Ascending aorta (tissue), 2 donors: Measurements from ENCODE around the gene TOGARAM2. TPM values are rescaled to one million over a fixed set of nuclear protein-coding genes. Genes with fewer than 3 reads are reported as not detected.

Experiments
- DNase-seq, 2 donors: peaks; one replicate each; pipeline ENCODE4 v3.0.0-alpha.2; 2019; ENCODE audit warnings: low spot score in 2 of 2
- H3K27ac ChIP-seq, 2 donors: fragments of 200-600 bp; sonication (generic); one replicate each; pipeline ENCODE4 v1.5.1; 2016 to 2017; ENCODE audit warnings: mild to moderate bottlenecking in 1 of 2
- H3K27me3 ChIP-seq: fragments of 200-600 bp; sonication (generic); one replicate; pipeline ENCODE4 v1.5.1; 2017
- H3K36me3 ChIP-seq, 2 donors: fragments of 200-600 bp; sonication (generic); one replicate each; pipeline ENCODE4 v1.5.1; 2016
- H3K4me1 ChIP-seq, 2 donors: fragments of 200-600 bp; sonication (generic); one replicate each; pipeline ENCODE4 v1.5.1; 2016 to 2017; ENCODE audit warnings: mild to moderate bottlenecking in 1 of 2
- H3K4me3 ChIP-seq, 2 donors: fragments of 200-600 bp; sonication (generic); one replicate each; pipeline ENCODE4 v1.5.1; 2016 to 2017; ENCODE audit warnings: mild to moderate bottlenecking in 1 of 2
- H3K9me3 ChIP-seq, 2 donors: fragments of 200-600 bp; sonication (generic); one replicate each; pipeline ENCODE4 v1.5.1; 2016
- intact Hi-C: fragments of 100-400 bp; cut with DNase I; formaldehyde crosslinking; loops from one replicate; pipeline ENCODE4 v1.15.1; 2023
- total RNA-seq: library from RNA; depleted of rRNA; stranded (reverse); fragments of >200 nt; gene quantifications from one replicate; pipeline ENCODE4 v1.1.0, GENCODE V29; 2016
- TF ChIP-seq, protein P1 (sequence below), 3 experiments: fragments of 200-600 bp in 2 of 3; fragments of 450-650 bp in 1 of 3; sonication (generic) in 2 of 3; IDR thresholded peaks; one replicate each; pipeline ENCODE4 v1.5.1; 2016 to 2019; ENCODE audit warnings: antibody characterized with exemption in 3 of 3, mild to moderate bottlenecking in 1 of 3, moderate library complexity in 1 of 3

TOGARAM2 gene
- total RNA-seq, 1 donor from 2014 or later, result not detected

DNA sequence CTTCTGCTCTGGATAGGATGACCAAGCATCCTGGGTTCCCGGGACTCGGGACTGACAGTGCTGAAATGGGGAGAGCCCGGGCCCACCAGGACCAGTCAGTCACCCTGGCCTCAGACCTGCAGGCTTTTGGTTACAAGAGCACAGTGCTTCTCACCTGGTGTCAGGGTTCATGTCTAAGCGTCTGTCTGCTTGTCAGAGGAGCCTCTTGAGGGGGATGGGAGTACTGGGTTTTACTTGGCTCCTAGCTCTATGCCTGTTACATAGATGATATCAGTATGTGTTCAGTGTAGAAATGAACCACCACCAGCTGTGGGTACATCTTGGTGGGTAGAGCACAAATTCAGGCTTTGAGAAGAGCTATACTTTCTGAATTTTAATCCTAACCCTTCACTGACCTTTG is 63.4 kb downstream of the TOGARAM2 start:
- H3K36me3 ChIP-seq, result no peaks in the 10 kb centered on the region
- no peak for DNase-seq
- intact Hi-C loops, result no loop called here
- no peak overlapping the region for H3K4me3 ChIP-seq
- TF ChIP-seq, protein P1, sequence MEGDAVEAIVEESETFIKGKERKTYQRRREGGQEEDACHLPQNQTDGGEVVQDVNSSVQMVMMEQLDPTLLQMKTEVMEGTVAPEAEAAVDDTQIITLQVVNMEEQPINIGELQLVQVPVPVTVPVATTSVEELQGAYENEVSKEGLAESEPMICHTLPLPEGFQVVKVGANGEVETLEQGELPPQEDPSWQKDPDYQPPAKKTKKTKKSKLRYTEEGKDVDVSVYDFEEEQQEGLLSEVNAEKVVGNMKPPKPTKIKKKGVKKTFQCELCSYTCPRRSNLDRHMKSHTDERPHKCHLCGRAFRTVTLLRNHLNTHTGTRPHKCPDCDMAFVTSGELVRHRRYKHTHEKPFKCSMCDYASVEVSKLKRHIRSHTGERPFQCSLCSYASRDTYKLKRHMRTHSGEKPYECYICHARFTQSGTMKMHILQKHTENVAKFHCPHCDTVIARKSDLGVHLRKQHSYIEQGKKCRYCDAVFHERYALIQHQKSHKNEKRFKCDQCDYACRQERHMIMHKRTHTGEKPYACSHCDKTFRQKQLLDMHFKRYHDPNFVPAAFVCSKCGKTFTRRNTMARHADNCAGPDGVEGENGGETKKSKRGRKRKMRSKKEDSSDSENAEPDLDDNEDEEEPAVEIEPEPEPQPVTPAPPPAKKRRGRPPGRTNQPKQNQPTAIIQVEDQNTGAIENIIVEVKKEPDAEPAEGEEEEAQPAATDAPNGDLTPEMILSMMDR (IDR thresholded peaks at IDR 0.05), result no peak
- no peak overlapping the region for H3K27ac ChIP-seq
- no peaks in the 10 kb centered on the region for H3K9me3 ChIP-seq
- no peaks in the 10 kb centered on the region for H3K27me3 ChIP-seq
- H3K4me1 ChIP-seq, result no peaks in the 10 kb centered on the region

DNA sequence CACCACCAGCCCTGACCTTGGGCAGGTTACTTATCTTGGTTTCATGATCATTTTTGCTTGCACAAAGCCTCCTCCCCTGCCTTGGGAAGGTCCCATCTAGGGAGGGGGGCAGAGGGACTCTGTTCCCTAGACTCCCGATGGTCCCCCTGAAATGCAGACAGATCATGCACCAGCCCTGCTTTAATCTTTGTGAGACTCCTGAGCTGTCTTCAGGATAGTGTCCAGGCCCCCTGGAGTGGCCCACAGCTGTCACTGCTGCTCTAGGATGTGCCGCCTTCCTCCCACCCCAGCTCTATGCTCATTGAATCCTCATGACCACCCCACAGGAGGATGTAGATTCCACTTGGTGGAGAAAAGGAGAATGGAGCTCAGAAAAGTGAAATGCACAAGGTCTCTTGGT is 65.2 kb downstream of the TOGARAM2 start:
- intact Hi-C loops, result no loop called here
- DNase-seq, result no peak
- Histone ChIP-seq H3K27ac (no peak overlapping the region), H3K27me3 (no peaks in the 10 kb centered on the region), H3K4me1 (no peaks in the 10 kb centered on the region), H3K4me3 (no peak overlapping the region), H3K9me3 (no peaks in the 10 kb centered on the region), H3K36me3 (no peaks in the 10 kb centered on the region)
- TF ChIP-seq, protein P1 (IDR thresholded peaks at IDR 0.05), result no peak

DNA sequence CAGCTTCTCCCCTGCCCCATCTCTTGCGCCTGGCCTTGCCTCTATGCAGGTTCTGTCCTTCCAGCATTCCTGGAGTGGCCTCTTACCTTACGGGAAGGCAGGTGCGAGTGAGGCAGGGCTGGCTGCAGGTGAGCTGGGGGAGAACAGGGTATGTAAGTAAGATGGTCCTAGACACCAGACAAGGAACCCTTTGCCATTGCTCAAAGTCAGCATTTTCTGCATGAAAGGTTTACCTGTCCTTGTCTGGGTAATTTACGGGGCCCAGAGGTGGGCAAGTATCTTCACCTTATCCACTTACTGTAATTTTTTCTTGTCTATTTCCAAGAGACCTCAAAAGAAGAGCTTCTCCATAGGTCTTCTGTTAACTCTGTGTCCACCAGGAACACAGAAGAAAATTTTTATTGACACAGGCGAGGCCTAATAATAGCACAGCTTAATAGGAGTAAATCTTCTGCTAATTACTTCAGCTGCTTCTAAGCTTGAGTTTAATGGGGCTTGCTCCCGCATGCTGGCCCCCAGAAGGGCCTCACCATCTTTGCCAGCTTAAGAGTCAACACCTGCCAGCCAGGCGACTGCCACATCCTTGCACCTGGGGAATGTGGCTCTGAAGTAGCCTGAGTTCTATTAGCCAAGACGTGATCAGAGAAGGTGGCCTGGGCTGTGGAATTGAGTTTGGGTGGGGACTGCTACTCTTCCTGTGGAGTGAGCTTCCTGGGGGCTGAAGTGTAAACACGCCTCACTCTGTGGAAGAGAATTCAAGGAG is 66.2 kb downstream of the TOGARAM2 start:
- Histone ChIP-seq H3K9me3 (no peaks in the 10 kb centered on the region), H3K4me3 (no peak overlapping the region), H3K36me3 (no peaks in the 10 kb centered on the region), H3K4me1 (no peaks in the 10 kb centered on the region), H3K27ac (no peak overlapping the region), H3K27me3 (no peaks in the 10 kb centered on the region)
- TF ChIP-seq, protein P1 (IDR thresholded peaks at IDR 0.05), result no peak
- intact Hi-C loops, result no loop called here
- DNase-seq, result no peak

DNA sequence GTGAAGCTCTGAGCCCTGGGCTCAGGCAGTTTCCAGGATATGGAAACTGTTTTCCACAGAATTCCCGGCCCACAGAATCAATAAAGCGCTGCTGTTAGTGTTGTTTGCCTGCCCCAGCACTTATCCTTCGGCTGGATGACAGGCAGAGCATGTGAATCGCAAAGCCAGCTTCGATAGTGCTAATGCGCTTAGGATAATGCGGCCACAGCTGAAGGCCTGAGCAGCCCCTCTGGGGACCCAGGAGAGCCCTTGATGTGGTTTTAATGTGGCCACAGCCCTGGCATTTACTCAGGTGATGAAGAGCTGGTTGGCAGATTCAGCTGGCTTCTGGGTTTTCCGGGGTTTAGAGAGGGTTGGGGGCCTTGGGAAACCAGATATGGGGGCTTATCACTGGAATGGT is 69.5 kb downstream of the TOGARAM2 start:
- no peaks in the 10 kb centered on the region for H3K9me3 ChIP-seq
- no peak for DNase-seq
- no peaks in the 10 kb centered on the region for H3K27me3 ChIP-seq
- TF ChIP-seq, protein P1 (IDR thresholded peaks at IDR 0.05), result no peak
- H3K4me1 ChIP-seq, result no peaks in the 10 kb centered on the region
- no peaks in the 10 kb centered on the region for H3K36me3 ChIP-seq
- intact Hi-C loops, result no loop called here
- no peak overlapping the region for H3K4me3 ChIP-seq
- H3K27ac ChIP-seq, result no peak overlapping the region

DNA sequence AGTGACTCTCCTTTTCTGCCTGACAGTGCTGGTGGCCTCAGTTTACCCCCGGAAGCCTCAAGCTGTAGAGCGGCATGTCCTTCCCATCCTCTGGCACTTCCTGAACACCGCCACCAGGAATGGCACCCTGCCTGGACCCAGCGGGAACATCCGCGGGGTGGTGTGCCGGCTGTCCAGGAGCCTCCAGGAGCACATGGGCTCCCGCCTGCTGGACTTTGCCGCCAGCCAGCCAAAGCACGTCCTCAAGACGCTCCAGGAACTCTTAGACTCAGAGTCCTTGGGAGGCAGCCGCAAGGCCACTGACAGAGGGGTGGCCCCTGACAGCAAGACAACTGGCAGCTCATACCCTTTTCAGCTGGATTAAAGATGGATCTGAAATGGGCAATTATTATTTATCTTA is 70.6 kb downstream of the TOGARAM2 start:
- Histone ChIP-seq H3K9me3 (no peaks in the 10 kb centered on the region), H3K27me3 (no peaks in the 10 kb centered on the region), H3K36me3 (no peaks in the 10 kb centered on the region), H3K4me1 (no peaks in the 10 kb centered on the region), H3K4me3 (no peak overlapping the region), H3K27ac (no peak overlapping the region)
- TF ChIP-seq, protein P1 (IDR thresholded peaks at IDR 0.05), result no peak
- no peak for DNase-seq
- intact Hi-C loops, result no loop called here
